ENCODE data around the gene CALM1.

- no peak for TF ChIP-seq ATF2 (tag by site-specific recombination; IDR thresholded peaks at IDR 0.05; ENCODE audit: low read depth)
- no peak for TF ChIP-seq KLF16 (tag by site-specific recombination; IDR thresholded peaks at IDR 0.05)
- no peak for TF ChIP-seq CTCF (tag by site-specific recombination; IDR thresholded peaks at IDR 0.05)
- no peak for TF ChIP-seq PRDM10 (tag by site-specific recombination; IDR thresholded peaks at IDR 0.05)
- TF ChIP-seq ZBTB7A (tag by site-specific recombination; IDR thresholded peaks at IDR 0.05; ENCODE audit: low read depth), result no peak
- no peak for TF ChIP-seq ZNF398 (tag by site-specific recombination; IDR thresholded peaks at IDR 0.05)
- no peak for TF ChIP-seq ZNF843 (tag by site-specific recombination; IDR thresholded peaks at IDR 0.05)
- no peak for TF ChIP-seq ZNF18 (tag by site-specific recombination; IDR thresholded peaks at IDR 0.05)
- no peak for TF ChIP-seq ZNF768 (tag by site-specific recombination; IDR thresholded peaks at IDR 0.05)
- no peak for TF ChIP-seq PBX3 (CRISPR knock-in tag; IDR thresholded peaks at IDR 0.05)
- no peak for TF ChIP-seq ZNF292 (tag by site-specific recombination; IDR thresholded peaks at IDR 0.05; ENCODE audit: borderline replicate concordance, low read depth)
- TF ChIP-seq TCF7L2 (IDR thresholded peaks at IDR 0.05; ENCODE audit: borderline replicate concordance, low read depth, low read length), result no peak
- no peak for TF ChIP-seq SCRT1 (tag by site-specific recombination; IDR thresholded peaks at IDR 0.05; ENCODE audit: borderline replicate concordance)
- TF ChIP-seq ZNF362 (tag by site-specific recombination; IDR thresholded peaks at IDR 0.05), result no peak
These were observed 47.4 kb downstream of the CALM1 start for GRCh38 chr14:90444077-90444696.

Measured in HEK293 (cell line).